Measurements from ENCODE around the gene SLC9A2. TPM values are rescaled to one million over a fixed set of nuclear protein-coding genes. Genes with fewer than 3 reads are reported as not detected.

SLC9A2 gene
- total RNA-seq, 2 experiments from 2014 or later: not detected

GRCh38 chr2:102632380-102633175 lies 13.2 kb downstream of the SLC9A2 start:
- ChIA-PET POLR2A (no interaction called here), CTCF (interaction anchor here (1.1 kb wide), 1 partner anchor 17 kb away, joined by 3 read pairs; no protein-coding TSS in a partner anchor)
- Mint-ChIP-seq H3K27ac (no peak overlapping the region), H3K4me3 (no peak overlapping the region), H3K4me1 (no peaks in the 10 kb centered on the region), H3K27me3 (peaks cover 7% of the 10 kb centered on the region), H3K9me3 (no peaks in the 10 kb centered on the region), H3K36me3 (ENCODE audit: low read depth) (no peaks in the 10 kb centered on the region)
- no peak for DNase-seq

- CTCF ChIA-PET: no interaction called here
- H3K4me3 Mint-ChIP-seq: no peak overlapping the region
- peaks cover 16% of the 10 kb centered on the region for H3K27me3 Mint-ChIP-seq
- DNase-seq: no peak
- H3K9me3 Mint-ChIP-seq: no peaks in the 10 kb centered on the region
- H3K4me1 Mint-ChIP-seq: no peaks in the 10 kb centered on the region
- H3K36me3 Mint-ChIP-seq (ENCODE audit: low read depth): no peaks in the 10 kb centered on the region
- no peak overlapping the region for H3K27ac Mint-ChIP-seq
- POLR2A ChIA-PET: no interaction called here
These were observed 15.5 kb downstream of the SLC9A2 start for GRCh38 chr2:102634831-102635241.

- Mint-ChIP-seq H3K9me3 (no peaks in the 10 kb centered on the region), H3K27ac (no peak overlapping the region), H3K4me3 (no peak overlapping the region), H3K27me3 (peaks cover 16% of the 10 kb centered on the region), H3K4me1 (no peaks in the 10 kb centered on the region), H3K36me3 (ENCODE audit: low read depth) (no peaks in the 10 kb centered on the region)
- no peak for DNase-seq
- POLR2A ChIA-PET: no interaction called here
- CTCF ChIA-PET: no interaction called here
These were observed 16.0 kb downstream of the SLC9A2 start for GRCh38 chr2:102635317-102635716.

GRCh38 chr2:102636283-102636907 lies 17.0 kb downstream of the SLC9A2 start:
- ChIA-PET CTCF (no interaction called here), POLR2A (no interaction called here)
- Mint-ChIP-seq H3K27ac (no peak overlapping the region), H3K9me3 (no peaks in the 10 kb centered on the region), H3K27me3 (peaks cover 16% of the 10 kb centered on the region), H3K4me1 (no peaks in the 10 kb centered on the region), H3K4me3 (no peak overlapping the region), H3K36me3 (ENCODE audit: low read depth) (no peaks in the 10 kb centered on the region)
- no peak for DNase-seq

GRCh38 chr2:102637358-102637757 lies 18.0 kb downstream of the SLC9A2 start:
- H3K27ac Mint-ChIP-seq: no peak overlapping the region
- H3K9me3 Mint-ChIP-seq: no peaks in the 10 kb centered on the region
- no peaks in the 10 kb centered on the region for H3K36me3 Mint-ChIP-seq (ENCODE audit: low read depth)
- no peak overlapping the region for H3K4me3 Mint-ChIP-seq
- H3K4me1 Mint-ChIP-seq: no peaks in the 10 kb centered on the region
- no peak for DNase-seq
- ChIA-PET CTCF (interaction anchor here (1.2 kb wide), 1 partner anchor 21 kb away, joined by 8 read pairs; no protein-coding TSS in a partner anchor), POLR2A (no interaction called here)
- peaks cover 15% of the 10 kb centered on the region for H3K27me3 Mint-ChIP-seq

GRCh38 chr2:102639429-102639828 lies 20.1 kb downstream of the SLC9A2 start:
- H3K27me3 Mint-ChIP-seq: peaks cover 15% of the 10 kb centered on the region
- no peak for DNase-seq
- CTCF ChIA-PET: no interaction called here
- H3K36me3 Mint-ChIP-seq (ENCODE audit: low read depth): no peaks in the 10 kb centered on the region
- H3K9me3 Mint-ChIP-seq: no peaks in the 10 kb centered on the region
- no peak overlapping the region for H3K27ac Mint-ChIP-seq
- H3K4me1 Mint-ChIP-seq: no peaks in the 10 kb centered on the region
- POLR2A ChIA-PET: no interaction called here
- no peak overlapping the region for H3K4me3 Mint-ChIP-seq

GRCh38 chr2:102652126-102652525 lies 32.8 kb downstream of the SLC9A2 start:
- Mint-ChIP-seq H3K4me3 (no peak overlapping the region), H3K27ac (no peak overlapping the region), H3K27me3 (peaks cover 45% of the 10 kb centered on the region), H3K4me1 (no peaks in the 10 kb centered on the region), H3K9me3 (no peaks in the 10 kb centered on the region), H3K36me3 (ENCODE audit: low read depth) (no peaks in the 10 kb centered on the region)
- ChIA-PET CTCF (no interaction called here), POLR2A (no interaction called here)
- no peak for DNase-seq

- H3K27ac Mint-ChIP-seq: no peak overlapping the region
- H3K9me3 Mint-ChIP-seq: no peaks in the 10 kb centered on the region
- peaks cover 4% of the 10 kb centered on the region for H3K4me1 Mint-ChIP-seq
- peaks cover 7% of the 10 kb centered on the region for H3K27me3 Mint-ChIP-seq
- H3K36me3 Mint-ChIP-seq (ENCODE audit: low read depth): no peaks in the 10 kb centered on the region
- ChIA-PET CTCF (no interaction called here), POLR2A (no interaction called here)
- H3K4me3 Mint-ChIP-seq: no peak overlapping the region
- DNase-seq: no peak
These were observed 38.4 kb downstream of the SLC9A2 start for GRCh38 chr2:102657770-102658169.

GRCh38 chr2:102660070-102660469 lies 40.7 kb downstream of the SLC9A2 start:
- Mint-ChIP-seq H3K4me3 (no peak overlapping the region), H3K27me3 (no peaks in the 10 kb centered on the region), H3K27ac (no peak overlapping the region), H3K36me3 (ENCODE audit: low read depth) (no peaks in the 10 kb centered on the region), H3K4me1 (peaks cover 12% of the 10 kb centered on the region), H3K9me3 (no peaks in the 10 kb centered on the region)
- no peak for DNase-seq
- CTCF ChIA-PET: no interaction called here
- POLR2A ChIA-PET: no interaction called here

- ChIA-PET POLR2A (no interaction called here), CTCF (no interaction called here)
- Mint-ChIP-seq H3K27me3 (no peaks in the 10 kb centered on the region), H3K36me3 (ENCODE audit: low read depth) (no peaks in the 10 kb centered on the region), H3K9me3 (no peaks in the 10 kb centered on the region), H3K27ac (no peak overlapping the region), H3K4me1 (peaks cover 12% of the 10 kb centered on the region), H3K4me3 (no peak overlapping the region)
- DNase-seq: no peak
These were observed 41.2 kb downstream of the SLC9A2 start for GRCh38 chr2:102660574-102660973.

GRCh38 chr2:102661846-102662245 lies 42.5 kb downstream of the SLC9A2 start:
- Mint-ChIP-seq H3K27ac (no peak overlapping the region), H3K27me3 (no peaks in the 10 kb centered on the region), H3K4me3 (no peak overlapping the region), H3K9me3 (no peaks in the 10 kb centered on the region), H3K36me3 (ENCODE audit: low read depth) (no peaks in the 10 kb centered on the region), H3K4me1 (peaks cover 12% of the 10 kb centered on the region)
- no peak for DNase-seq
- ChIA-PET POLR2A (no interaction called here), CTCF (no interaction called here)

GRCh38 chr2:102662833-102663232 lies 43.5 kb downstream of the SLC9A2 start:
- ChIA-PET CTCF (no interaction called here), POLR2A (no interaction called here)
- Mint-ChIP-seq H3K36me3 (ENCODE audit: low read depth) (no peaks in the 10 kb centered on the region), H3K27ac (no peak overlapping the region), H3K4me1 (peaks cover 11% of the 10 kb centered on the region), H3K27me3 (no peaks in the 10 kb centered on the region), H3K4me3 (no peak overlapping the region), H3K9me3 (no peaks in the 10 kb centered on the region)
- no peak for DNase-seq

- no peaks in the 10 kb centered on the region for H3K36me3 Mint-ChIP-seq (ENCODE audit: low read depth)
- no peaks in the 10 kb centered on the region for H3K9me3 Mint-ChIP-seq
- POLR2A ChIA-PET: no interaction called here
- DNase-seq: no peak
- CTCF ChIA-PET: no interaction called here
- peaks cover 11% of the 10 kb centered on the region for H3K4me1 Mint-ChIP-seq
- no peaks in the 10 kb centered on the region for H3K27me3 Mint-ChIP-seq
- H3K4me3 Mint-ChIP-seq: no peak overlapping the region
- no peak overlapping the region for H3K27ac Mint-ChIP-seq
These were observed 44.0 kb downstream of the SLC9A2 start for GRCh38 chr2:102663381-102663780.

- DNase-seq: peak; percentile 18
- H3K36me3 Mint-ChIP-seq (ENCODE audit: low read depth): no peaks in the 10 kb centered on the region
- no peak overlapping the region for H3K27ac Mint-ChIP-seq
- H3K4me1 Mint-ChIP-seq: peaks cover 11% of the 10 kb centered on the region
- CTCF ChIA-PET: no interaction called here
- peaks cover 3% of the 10 kb centered on the region for H3K27me3 Mint-ChIP-seq
- POLR2A ChIA-PET: no interaction called here
- no peak overlapping the region for H3K4me3 Mint-ChIP-seq
- no peaks in the 10 kb centered on the region for H3K9me3 Mint-ChIP-seq
These were observed 45.1 kb downstream of the SLC9A2 start for GRCh38 chr2:102664471-102664909.

Measured in activated CD4-positive, alpha-beta memory T cell treated with anti-CD3 and anti-CD28 coated beads, Interleukin-2, amount 10 ng/mL, durations not matched to agents 7 days and 5 days (primary cell).